Measurements from ENCODE around the gene VEGFC.

VEGFC gene

GRCh38 chr4:176755001-176755400 lies 37.7 kb downstream of the VEGFC start:
- H3K27ac ChIP-seq (ENCODE audit: poor library complexity, severe bottlenecking), result no peak overlapping the region
- no peaks in the 10 kb centered on the region for H3K9me3 ChIP-seq (ENCODE audit: severe bottlenecking)
- peaks cover 39% of the 10 kb centered on the region for H3K4me1 ChIP-seq (ENCODE audit: insufficient read depth, poor library complexity, severe bottlenecking)
- H3K36me3 ChIP-seq (ENCODE audit: low read depth), result peaks cover 58% of the 10 kb centered on the region
- no peaks in the 10 kb centered on the region for H3K27me3 ChIP-seq (ENCODE audit: insufficient read depth, poor library complexity, severe bottlenecking)
- DNase-seq (ENCODE audit: low spot score) (no peak), ATAC-seq (ENCODE audit: low read depth) (no peak)
- TF ChIP-seq CTCF (IDR thresholded peaks at IDR 0.05; ENCODE audit: poor library complexity, severe bottlenecking), result no peak
- H3K4me3 ChIP-seq (ENCODE audit: severe bottlenecking), result no peak overlapping the region

- Histone ChIP-seq H3K36me3 (ENCODE audit: low read depth) (peaks cover 50% of the 10 kb centered on the region), H3K4me3 (ENCODE audit: severe bottlenecking) (no peak overlapping the region), H3K27ac (ENCODE audit: poor library complexity, severe bottlenecking) (peak overlapping the region; percentile 15), H3K4me1 (ENCODE audit: insufficient read depth, poor library complexity, severe bottlenecking) (peaks cover 43% of the 10 kb centered on the region), H3K9me3 (ENCODE audit: severe bottlenecking) (no peaks in the 10 kb centered on the region), H3K27me3 (ENCODE audit: insufficient read depth, poor library complexity, severe bottlenecking) (no peaks in the 10 kb centered on the region)
- peak; percentile 84 for ATAC-seq (ENCODE audit: low read depth)
- no peak for DNase-seq (ENCODE audit: low spot score)
- TF ChIP-seq CTCF (IDR thresholded peaks at IDR 0.05; ENCODE audit: poor library complexity, severe bottlenecking), result no peak
These were observed 39.7 kb downstream of the VEGFC start for GRCh38 chr4:176753049-176753448.

- no peaks in the 10 kb centered on the region for H3K27me3 ChIP-seq (ENCODE audit: insufficient read depth, poor library complexity, severe bottlenecking)
- peaks cover 46% of the 10 kb centered on the region for H3K36me3 ChIP-seq (ENCODE audit: low read depth)
- no peak for DNase-seq (ENCODE audit: low spot score)
- no peak for TF ChIP-seq CTCF (IDR thresholded peaks at IDR 0.05; ENCODE audit: poor library complexity, severe bottlenecking)
- no peaks in the 10 kb centered on the region for H3K9me3 ChIP-seq (ENCODE audit: severe bottlenecking)
- H3K4me3 ChIP-seq (ENCODE audit: severe bottlenecking), result no peak overlapping the region
- H3K27ac ChIP-seq (ENCODE audit: poor library complexity, severe bottlenecking), result no peak overlapping the region
- ATAC-seq (ENCODE audit: low read depth), result no peak
- H3K4me1 ChIP-seq (ENCODE audit: insufficient read depth, poor library complexity, severe bottlenecking), result peaks cover 49% of the 10 kb centered on the region
These were observed 40.5 kb downstream of the VEGFC start for GRCh38 chr4:176752191-176752749.

GRCh38 chr4:176751061-176751460 lies 41.7 kb downstream of the VEGFC start:
- no peak overlapping the region for H3K4me3 ChIP-seq (ENCODE audit: severe bottlenecking)
- H3K27me3 ChIP-seq (ENCODE audit: insufficient read depth, poor library complexity, severe bottlenecking), result no peaks in the 10 kb centered on the region
- DNase-seq (ENCODE audit: low spot score) (no peak), ATAC-seq (ENCODE audit: low read depth) (no peak)
- no peak for TF ChIP-seq CTCF (IDR thresholded peaks at IDR 0.05; ENCODE audit: poor library complexity, severe bottlenecking)
- no peaks in the 10 kb centered on the region for H3K9me3 ChIP-seq (ENCODE audit: severe bottlenecking)
- H3K27ac ChIP-seq (ENCODE audit: poor library complexity, severe bottlenecking), result no peak overlapping the region
- H3K4me1 ChIP-seq (ENCODE audit: insufficient read depth, poor library complexity, severe bottlenecking), result peaks cover 58% of the 10 kb centered on the region
- H3K36me3 ChIP-seq (ENCODE audit: low read depth), result peaks cover 37% of the 10 kb centered on the region

GRCh38 chr4:176746846-176747245 lies 45.9 kb downstream of the VEGFC start:
- H3K4me1 ChIP-seq (ENCODE audit: insufficient read depth, poor library complexity, severe bottlenecking), result peaks cover 30% of the 10 kb centered on the region
- peaks cover 27% of the 10 kb centered on the region for H3K36me3 ChIP-seq (ENCODE audit: low read depth)
- no peaks in the 10 kb centered on the region for H3K27me3 ChIP-seq (ENCODE audit: insufficient read depth, poor library complexity, severe bottlenecking)
- no peak for TF ChIP-seq CTCF (IDR thresholded peaks at IDR 0.05; ENCODE audit: poor library complexity, severe bottlenecking)
- no peak overlapping the region for H3K4me3 ChIP-seq (ENCODE audit: severe bottlenecking)
- H3K9me3 ChIP-seq (ENCODE audit: severe bottlenecking), result no peaks in the 10 kb centered on the region
- no peak for ATAC-seq (ENCODE audit: low read depth)
- H3K27ac ChIP-seq (ENCODE audit: poor library complexity, severe bottlenecking), result no peak overlapping the region
- DNase-seq (ENCODE audit: low spot score), result no peak

Measured in RWPE2 (cell line).